IPS-18a (cell line): ENCODE results near the gene TM9SF3.

Experiments
- H3K27ac ChIP-seq: one replicate; pipeline ENCODE4 v1.5.1; 2013; ENCODE audit warnings: low read length
- H3K27me3 ChIP-seq: one replicate; pipeline ENCODE4 v1.6.1; 2013; ENCODE audit warnings: mild to moderate bottlenecking, low read length; ENCODE audit not compliant: control insufficient read depth, insufficient read depth
- H3K36me3 ChIP-seq: one replicate; pipeline ENCODE4 v1.6.1; 2013; ENCODE audit warnings: low read depth, low read length; ENCODE audit not compliant: control insufficient read depth
- H3K4me1 ChIP-seq: one replicate; pipeline ENCODE4 v1.6.1; 2013; ENCODE audit warnings: low read depth, low read length; ENCODE audit not compliant: control insufficient read depth
- H3K4me3 ChIP-seq: one replicate; pipeline ENCODE4 v1.5.1; 2013; ENCODE audit warnings: low read length
- H3K9ac ChIP-seq: one replicate; pipeline ENCODE4 v1.6.1; 2013; ENCODE audit warnings: mild to moderate bottlenecking, low read length, moderate library complexity
- H3K9me3 ChIP-seq: one replicate; pipeline ENCODE4 v1.6.1; 2013; ENCODE audit warnings: low read depth, low read length; ENCODE audit not compliant: control insufficient read depth

The TM9SF3 gene

GRCh38 chr10:96488161-96488935 is 98.5 kb downstream of the TM9SF3 start:
- no peaks in the 10 kb centered on the region for H3K27me3 ChIP-seq

DNA sequence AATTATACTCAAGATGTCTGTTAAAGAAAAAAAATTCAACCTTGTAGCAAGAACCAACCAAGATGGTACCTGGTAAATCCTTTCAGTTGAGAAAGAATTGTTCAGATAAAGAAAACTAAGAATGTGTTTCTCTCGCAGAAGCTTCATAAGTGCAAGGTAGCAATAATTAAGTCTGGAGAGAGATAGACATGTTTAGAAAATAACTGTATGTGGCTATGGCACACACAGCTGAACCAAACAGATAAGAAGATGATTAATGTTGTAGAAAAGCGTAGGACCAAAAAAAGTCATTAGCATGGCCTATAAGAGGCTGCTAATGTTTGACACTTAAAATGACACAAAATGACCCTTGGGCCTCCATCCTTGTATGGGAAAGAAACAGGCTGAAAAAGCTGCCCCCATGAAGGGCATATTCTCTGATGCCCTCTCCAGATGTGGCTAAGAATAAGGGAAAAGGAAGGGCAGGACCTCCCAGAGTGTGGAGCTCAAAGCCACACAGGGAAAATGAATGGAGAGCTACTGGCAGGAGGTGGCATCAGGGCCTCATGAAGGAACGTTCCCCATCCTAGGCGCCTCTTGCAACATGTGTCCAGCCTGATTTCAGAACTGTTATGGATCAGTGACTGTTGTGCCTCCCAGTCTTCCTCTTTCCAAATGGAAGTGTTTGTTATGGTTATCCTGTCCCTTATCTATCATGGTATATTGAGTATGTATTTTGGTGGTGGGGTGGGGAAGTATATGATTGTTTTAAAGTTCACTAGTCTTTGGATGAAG is 103.8 kb downstream of the TM9SF3 start:
- no peaks in the 10 kb centered on the region for H3K27me3 ChIP-seq
- H3K27ac ChIP-seq, result no peak overlapping the region
- H3K4me3 ChIP-seq, result no peak overlapping the region
- no peaks in the 10 kb centered on the region for H3K4me1 ChIP-seq
- no peaks in the 10 kb centered on the region for H3K36me3 ChIP-seq
- H3K9ac ChIP-seq, result no peak overlapping the region
- no peaks in the 10 kb centered on the region for H3K9me3 ChIP-seq

More at GRCh38 chr10:96488161-96488935, 98.5 kb downstream of the TM9SF3 start:
- H3K9me3 ChIP-seq, result no peaks in the 10 kb centered on the region
- H3K36me3 ChIP-seq, result no peaks in the 10 kb centered on the region
- no peak overlapping the region for H3K27ac ChIP-seq
- no peak overlapping the region for H3K4me3 ChIP-seq
- H3K9ac ChIP-seq, result no peak overlapping the region
- no peaks in the 10 kb centered on the region for H3K4me1 ChIP-seq

- Histone ChIP-seq H3K9me3 (no peaks in the 10 kb centered on the region), H3K27me3 (no peaks in the 10 kb centered on the region)
Observed at GRCh38 chr10:96478355-96478754, 108.5 kb downstream of the TM9SF3 start.

DNA sequence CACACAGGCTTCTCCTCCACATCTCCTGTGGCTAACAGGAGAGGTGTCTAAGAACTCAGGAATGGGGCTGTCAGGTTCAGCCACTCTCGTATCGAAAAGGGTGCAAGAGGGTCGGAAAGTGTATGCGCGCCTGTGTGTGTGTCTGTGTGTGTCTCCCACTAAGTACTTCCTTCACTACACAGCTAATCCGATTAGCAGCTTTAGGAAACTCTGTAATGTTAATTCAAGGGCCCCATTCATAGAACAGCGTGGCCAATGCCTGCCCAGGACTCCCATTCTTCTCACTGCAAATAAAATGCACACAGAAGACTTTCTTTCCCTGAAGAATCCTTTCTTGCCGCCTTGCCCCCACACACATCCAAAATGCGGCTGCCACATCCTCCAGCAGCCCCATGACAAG is 112.9 kb downstream of the TM9SF3 start:
- Histone ChIP-seq H3K27ac (no peak overlapping the region), H3K27me3 (no peaks in the 10 kb centered on the region), H3K4me1 (peaks cover 4% of the 10 kb centered on the region), H3K4me3 (no peak overlapping the region), H3K9ac (no peak overlapping the region), H3K36me3 (no peaks in the 10 kb centered on the region), H3K9me3 (no peaks in the 10 kb centered on the region)

More at GRCh38 chr10:96478355-96478754, 108.5 kb downstream of the TM9SF3 start:
- no peaks in the 10 kb centered on the region for H3K36me3 ChIP-seq
- no peak overlapping the region for H3K9ac ChIP-seq
- no peak overlapping the region for H3K27ac ChIP-seq
- no peaks in the 10 kb centered on the region for H3K4me1 ChIP-seq
- H3K4me3 ChIP-seq, result no peak overlapping the region

DNA sequence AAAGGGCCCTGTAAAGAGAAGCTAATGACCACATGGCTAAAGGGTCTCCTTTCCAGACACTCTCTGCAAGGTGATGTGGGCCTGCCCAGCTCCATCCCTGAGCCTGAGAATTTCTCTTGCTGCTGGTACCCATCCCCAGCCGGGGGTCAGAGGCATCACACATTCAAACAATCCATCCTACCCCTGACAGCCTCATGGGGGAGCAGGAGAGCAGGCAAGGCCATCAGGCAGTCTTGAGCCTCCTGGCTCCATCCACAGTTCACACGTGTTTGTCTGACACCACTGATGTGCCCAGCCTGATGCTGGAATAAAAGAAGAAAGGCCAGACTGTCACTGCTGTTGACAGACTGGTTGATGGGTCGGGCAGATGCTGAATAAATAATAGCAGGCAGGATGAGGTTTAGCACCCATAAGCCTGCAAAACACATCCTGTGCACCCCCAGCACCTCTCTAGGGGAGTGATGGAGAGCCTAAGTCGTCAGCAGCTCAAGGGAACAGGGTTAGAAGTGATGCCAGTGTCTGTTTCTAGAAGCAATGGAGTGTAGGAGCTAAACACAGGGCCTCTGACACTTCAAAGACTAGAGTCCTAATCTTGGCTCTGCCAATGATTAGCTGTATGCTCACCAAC is 116.6 kb downstream of the TM9SF3 start:
- H3K9me3 ChIP-seq, result no peaks in the 10 kb centered on the region
- no peak overlapping the region for H3K27ac ChIP-seq
- H3K27me3 ChIP-seq, result no peaks in the 10 kb centered on the region
- no peaks in the 10 kb centered on the region for H3K36me3 ChIP-seq
- H3K4me1 ChIP-seq, result peaks cover 4% of the 10 kb centered on the region
- H3K4me3 ChIP-seq, result no peak overlapping the region
- H3K9ac ChIP-seq, result no peak overlapping the region

GRCh38 chr10:96468845-96469244 is 118.0 kb downstream of the TM9SF3 start:
- no peaks in the 10 kb centered on the region for H3K36me3 ChIP-seq
- H3K9me3 ChIP-seq, result no peaks in the 10 kb centered on the region
- H3K4me1 ChIP-seq, result peaks cover 4% of the 10 kb centered on the region
- H3K4me3 ChIP-seq, result no peak overlapping the region
- no peaks in the 10 kb centered on the region for H3K27me3 ChIP-seq
- H3K27ac ChIP-seq, result no peak overlapping the region
- H3K9ac ChIP-seq, result no peak overlapping the region
